K562 (cell line): Measurements from ENCODE around the gene JUN. TPM values are rescaled to one million over a fixed set of nuclear protein-coding genes. Genes with fewer than 3 reads are reported as not detected.
A peak's percentile ranks its signal among the peaks of the same experiment; 100 is the strongest.

ENCODE experiments used
- ATAC-seq: fragments of 200-7000 bp; cut with Tn5 transposase; 3 replicates; pipeline ENCODE4 v1.9.1; 2020; ENCODE audit warnings: moderate library complexity
- BruUV-seq: library from RNA; stranded (reverse); fragments of 400-500 nt; replicated peaks from 2 replicates; lab custom pipeline; 2021; lab: Mats Ljungman, UMichigan
- CTCF ChIA-PET: fragments of 300-600 bp; formaldehyde crosslinking; extraction: SDS; loops from one replicate; lab custom pipeline; 2021; ENCODE audit warnings: low intra/inter-chr PET ratio; lab: Yijun Ruan, JAX
- POLR2A ChIA-PET: fragments of 300-600, 350-650 bp; sonication (Branson Sonifier 250); formaldehyde crosslinking; extraction: SDS; loops from one replicate; lab custom pipeline; 2021; ENCODE audit warnings: antibody characterized with exemption, inconsistent platforms; lab: Yijun Ruan, JAX
- DNase-seq, 4 experiments: peaks; one replicate each; pipeline versions ENCODE4 v3.0.0 to v3.0.0-alpha.2; 2011 to 2018; ENCODE audit warnings: low spot score in 3 of 4, mixed read lengths in 3 of 4; ENCODE audit errors: extremely low read depth in 1 of 4
- FAIRE-seq: peaks from 2 replicates; lab custom pipeline; 2011; peaks lifted over from hg19 to GRCh38; lab: Jason Lieb, UNC
- H2AFZ ChIP-seq: 2 replicates; pipeline ENCODE4 v1.6.0; 2011; ENCODE audit warnings: low read depth, low read length, control low read depth, inconsistent platforms
- H3K27ac ChIP-seq: fragments of 200-600 bp; 3 replicates; pipeline ENCODE4 v1.8.0; 2011; ENCODE audit warnings: low read depth, mild to moderate bottlenecking, control low read depth, inconsistent platforms, low read length, moderate library complexity, mixed read lengths; ENCODE audit errors: extremely low read depth
- H3K27me3 ChIP-seq, 2 experiments: fragments of 300-600 bp in 1 of 2; 2 replicates in 1 of 2; 3 replicates in 1 of 2; pipeline versions ENCODE4 v1.6.0 to v1.8.0; 2011; ENCODE audit warnings: inconsistent platforms in 2 of 2, low read length in 2 of 2, mild to moderate bottlenecking in 1 of 2, mixed read lengths in 1 of 2, moderate library complexity in 1 of 2; ENCODE audit not compliant: control insufficient read depth in 2 of 2, insufficient read depth in 2 of 2
- H3K36me3 ChIP-seq: fragments of 300-600 bp; 3 replicates; pipeline ENCODE4 v1.8.0; 2011; ENCODE audit warnings: mild to moderate bottlenecking, low read length, inconsistent platforms; ENCODE audit not compliant: control insufficient read depth, insufficient read depth
- H3K4me1 ChIP-seq, 2 experiments: fragments of 200-600 bp in 1 of 2; replicated peaks in 1 of 2; 2 replicates in 1 of 2; 3 replicates in 1 of 2; pipeline versions ENCODE4 v1.5.1 to v1.8.0; 2011; ENCODE audit warnings: inconsistent platforms in 2 of 2, low read length in 2 of 2, mild to moderate bottlenecking in 1 of 2, mixed read lengths in 1 of 2, moderate library complexity in 1 of 2; ENCODE audit not compliant: control insufficient read depth in 2 of 2, insufficient read depth in 2 of 2
- H3K4me2 ChIP-seq: 2 replicates; pipeline ENCODE4 v1.6.1; 2011; ENCODE audit warnings: low read length, control low read depth, inconsistent platforms, mixed read lengths; ENCODE audit not compliant: insufficient read depth
- H3K4me3 ChIP-seq: fragments of 200-600 bp; sonication (generic), shearing (Covaris generic); 2 replicates; pipeline ENCODE4 v1.5.1; 2016; ENCODE audit warnings: control low read depth, inconsistent platforms
- H3K79me2 ChIP-seq: fragments of 200-600 bp; 3 replicates; pipeline ENCODE4 v1.8.0; 2011; ENCODE audit warnings: low read length, inconsistent platforms; ENCODE audit not compliant: control insufficient read depth, insufficient read depth
- H3K9ac ChIP-seq, 2 experiments: 2 replicates each; pipeline versions ENCODE4 v1.6.0 to v1.6.1; 2011; ENCODE audit warnings: low read depth in 2 of 2, low read length in 2 of 2, control low read depth in 1 of 2, inconsistent platforms in 1 of 2, mild to moderate bottlenecking in 1 of 2, mixed read lengths in 1 of 2; ENCODE audit not compliant: insufficient read depth in 1 of 2
- H3K9me1 ChIP-seq: one replicate; pipeline ENCODE4 v1.6.0; 2011; ENCODE audit warnings: inconsistent platforms, mild to moderate bottlenecking, low read length, moderate library complexity; ENCODE audit not compliant: control insufficient read depth, insufficient read depth
- H3K9me3 ChIP-seq: replicated peaks from 2 replicates; pipeline ENCODE4 v1.5.1; 2011; ENCODE audit warnings: low read depth, low read length, inconsistent platforms; ENCODE audit not compliant: control insufficient read depth, insufficient read depth
- H4K20me1 ChIP-seq: replicated peaks from 2 replicates; pipeline ENCODE4 v1.6.1; 2011; ENCODE audit warnings: low read length, inconsistent platforms, mixed read lengths; ENCODE audit not compliant: control insufficient read depth, insufficient read depth
- CAMTA2 ChIP-seq: fragments of 250-450 bp; sonication (Bioruptor Pico); conservative IDR thresholded peaks from 2 replicates; pipeline ENCODE4 v1.5.1; 2022
- CHD7 ChIP-seq: fragments of 200-600 bp; sonication (generic); IDR thresholded peaks from one replicate; pipeline ENCODE4 v1.6.1; 2012; ENCODE audit warnings: mild to moderate bottlenecking, low read depth, low read length, inconsistent platforms
- GATAD2A ChIP-seq: fragments of 450-650 bp; IDR thresholded peaks from 2 replicates; pipeline ENCODE4 v1.6.1; 2017
- HNRNPK ChIP-seq: fragments of 200-400 bp; formaldehyde crosslinking; IDR thresholded peaks from one replicate; pipeline ENCODE4 v1.6.1; 2018; ENCODE audit warnings: mild to moderate bottlenecking, low read depth, low read length; ENCODE audit not compliant: poor library complexity, severe bottlenecking
- KHSRP ChIP-seq: fragments of 450-650 bp; IDR thresholded peaks from 2 replicates; pipeline ENCODE4 v1.6.1; 2017
- ZBTB2 ChIP-seq: fragments of 450-650 bp; IDR thresholded peaks from 2 replicates; pipeline ENCODE4 v1.6.1; 2016; ENCODE audit warnings: antibody characterized with exemption
- ZNF133 ChIP-seq: fragments of 250-450 bp; sonication (Bioruptor Pico); IDR thresholded peaks from 2 replicates; pipeline ENCODE4 v1.4.0; 2020; ENCODE audit warnings: mild to moderate bottlenecking
- WGBS: fragments of 100-300 bp; shearing (Covaris generic); methylation state at CpG from one replicate; pipeline ENCODE4 v1.1.6; 2016; ENCODE audit warnings: low coverage, mixed read lengths; ENCODE audit not compliant: insufficient coverage; ENCODE audit errors: missing lambda C conversion rate; 5-methylcytosine and 5-hydroxymethylcytosine counted together
- in situ Hi-C: fragments of 300-500 bp; cut with MboI; formaldehyde crosslinking; loops from 4 replicates; pipeline ENCODE4 v1.15.0; 2018; ENCODE audit warnings: inconsistent platforms, mixed read lengths
- intact Hi-C: fragments of 100-400 bp; cut with micrococcal nuclease; formaldehyde crosslinking; loops from 2 replicates; pipeline ENCODE4 v1.14.2; 2022
- polyA plus RNA-seq, 8 experiments: library from polyadenylated mRNA; depleted of rRNA in 4 of 8; stranded (reverse) in 5 of 8; unstranded in 3 of 8; fragments of >200 nt; fragmentation: Nextera tagmentation in 2 of 8; fragmentation: Illumina TruSeq in 1 of 8; extraction: Ambion mirVana in 2 of 8; extraction: Trizol in 1 of 8; gene quantifications; 2 replicates each; pipeline versions ENCODE4 v1.2.1 to v1.2.3, GENCODE V29; 2011 to 2014; ENCODE audit warnings: inconsistent platforms in 1 of 8, missing spikeins in 1 of 8
- total RNA-seq, 7 experiments: library from RNA; depleted of rRNA in 6 of 7; stranded (reverse); fragments of >200 nt in 6 of 7; fragmentation: Illumina TruSeq in 2 of 7; extraction: Trizol in 2 of 7; gene quantifications; 2 replicates each; pipeline versions ENCODE4 v1.2.1 to v1.2.3, GENCODE V29; 2011 to 2021; ENCODE audit warnings: low replicate concordance in 1 of 7

JUN gene
- total and polyA plus RNA-seq, 9 of the 15 experiments (the other 6 are each of a cell fraction or from before 2014, with no cell fraction given), result 0.32 to 23.4 (median 4.0) TPM

- 5% methylated on average over 81 of the region's 82 CpGs for WGBS
- no peaks in the 10 kb centered on the region for H3K9me1 ChIP-seq
- H2AFZ ChIP-seq, result peak overlapping the region; percentile 85; the same call in 1 of the 2 replicates
- POLR2A ChIA-PET, result interaction anchor here (0.5 to 2.4 kb wide), 37 partner anchors 8 to 1564 kb away, joined by 3 to 18 read pairs (median 3); no protein-coding TSS in a partner anchor
- no peaks in the 10 kb centered on the region for H3K27me3 ChIP-seq
- H3K9ac ChIP-seq, result peak overlapping the region; percentile 97 to 99
- intact Hi-C loops, result loop anchor here (5.0 to 10.0 kb wide), 8 partner anchors 40 to 915 kb away; partner anchors contain the start of gene FGGY
- BruUV-seq, result no TSS peak
- FAIRE-seq, result no peak
- no peaks in the 10 kb centered on the region for H3K9me3 ChIP-seq
- peaks cover 9 to 37% of the 10 kb centered on the region in 2 experiments; a peak in 4 of 5 replicates for H3K4me1 ChIP-seq
- H4K20me1 ChIP-seq, result peaks cover 5% of the 10 kb centered on the region; the same call in 1 of the 2 replicates
- peak; percentile 23 to 72 (median 38) for DNase-seq
- H3K4me2 ChIP-seq, result peak overlapping the region; percentile 87
- peak overlapping the region; percentile 96 for H3K27ac ChIP-seq
- peaks cover 21% of the 10 kb centered on the region for H3K79me2 ChIP-seq
- CTCF ChIA-PET, result interaction anchor here (1.1 kb wide), 1 partner anchor 189 kb away, joined by 3 read pairs; no protein-coding TSS in a partner anchor
- H3K36me3 ChIP-seq, result no peaks in the 10 kb centered on the region
- in situ Hi-C loops, result loop anchor here (10.0 kb wide), 2 partner anchors 102 to 502 kb away; no protein-coding TSS in a partner anchor
- H3K4me3 ChIP-seq, result peak overlapping the region; percentile 81
- peak; percentile 32 for ATAC-seq
- TF ChIP-seq KHSRP (no peak), ZBTB2 (no peak), CHD7 (no peak), HNRNPK (no peak), ZNF133 (CRISPR knock-in tag) (no peak), CAMTA2 (0 out of 2 replicates have a peak, but pooled peaks have one; percentile 44), GATAD2A (0 out of 2 replicates have a peak, but pooled peaks have one; percentile 19)
Observed at GRCh38 chr1:58782178-58783089, 1.4 kb downstream of the JUN start.
